NCI-H2227 (cell line): Measurements from ENCODE around the gene FAM20C.
"Not testable (repeated sequence)": the region's sequence is repeated elsewhere in the genome, so short reads cannot be mapped to it uniquely, and the experiment has no call there.

Experiments used
- DNase-seq: peaks from one replicate; lab custom pipeline; 2025; ENCODE audit not compliant: unreplicated experiment; lab: John Stamatoyannopoulos, UW

The FAM20C gene

GRCh38 chr7:173209-173918, 19.0 kb upstream of the FAM20C start:
- DNase-seq: no peak

GRCh38 chr7:174716-175115, 17.7 kb upstream of the FAM20C start:
- no peak for DNase-seq

GRCh38 chr7:175955-176354, 16.4 kb upstream of the FAM20C start:
- DNase-seq: no peak

GRCh38 chr7:176381-176780, 16.0 kb upstream of the FAM20C start:
- DNase-seq: no peak

GRCh38 chr7:176786-177459, 15.4 kb upstream of the FAM20C start:
- no peak for DNase-seq

- DNase-seq: no peak
Measured at GRCh38 chr7:178444-178843, 13.9 kb upstream of the FAM20C start.

- no peak for DNase-seq
Measured at GRCh38 chr7:179209-179681, 13.1 kb upstream of the FAM20C start.

GRCh38 chr7:179948-180694, 12.2 kb upstream of the FAM20C start:
- no peak for DNase-seq

- DNase-seq: no peak
Measured at GRCh38 chr7:181738-182137, 10.6 kb upstream of the FAM20C start.

GRCh38 chr7:182502-182901, 9.9 kb upstream of the FAM20C start:
- not testable (repeated sequence) for DNase-seq

- DNase-seq: no peak
Measured at GRCh38 chr7:183496-184292, 8.7 kb upstream of the FAM20C start.

- DNase-seq: no peak
Measured at GRCh38 chr7:184294-185264, 7.8 kb upstream of the FAM20C start.

GRCh38 chr7:186516-187113, 5.8 kb upstream of the FAM20C start:
- DNase-seq: no peak

- DNase-seq: no peak
Measured at GRCh38 chr7:187227-187927, 5.0 kb upstream of the FAM20C start.

GRCh38 chr7:188174-188573, 4.2 kb upstream of the FAM20C start:
- no peak for DNase-seq

GRCh38 chr7:188727-189500, 3.5 kb upstream of the FAM20C start:
- no peak for DNase-seq

GRCh38 chr7:189719-190118, 2.7 kb upstream of the FAM20C start:
- DNase-seq: no peak

- DNase-seq: no peak
Measured at GRCh38 chr7:190196-190595, 2.2 kb upstream of the FAM20C start.
